PC-9 (cell line): Measurements from ENCODE around the gene KCNN3. TPM values are rescaled to one million over a fixed set of nuclear protein-coding genes. Genes with fewer than 3 reads are reported as not detected.

Experiments
- BruUV-seq: library from RNA; stranded (reverse); fragments of 400-500 nt; replicated peaks from 2 replicates; lab custom pipeline; 2021; lab: Mats Ljungman, UMichigan
- CTCF ChIA-PET: fragments of 300-600 bp; sonication (Branson Sonifier 250); formaldehyde crosslinking; loops from one replicate; lab custom pipeline; 2022; ENCODE audit warnings: antibody characterized with exemption; lab: Charles Lee
- POLR2A ChIA-PET: fragments of 300-600 bp; sonication (Branson Sonifier 250); formaldehyde crosslinking; loops from one replicate; lab custom pipeline; 2022; ENCODE audit warnings: antibody characterized with exemption; ENCODE audit not compliant: unreplicated experiment; lab: Charles Lee
- DNase-seq, 2 experiments: peaks; one replicate each; pipeline versions ENCODE4 v3.0.0 to v3.0.0-alpha.2; 2015 to 2022; ENCODE audit warnings: mixed read lengths in 1 of 2
- H2AFZ ChIP-seq: fragments of 200-600 bp; sonication (generic); 2 replicates; pipeline ENCODE4 v1.8.1; 2017; ENCODE audit warnings: antibody characterized with exemption
- H3F3A ChIP-seq: fragments of 200-600 bp; sonication (generic); 2 replicates; pipeline ENCODE4 v1.8.1; 2017; ENCODE audit warnings: antibody characterized with exemption, mild to moderate bottlenecking, low read depth; ENCODE audit not compliant: insufficient read depth
- H3K27ac ChIP-seq: fragments of 200-600 bp; sonication (generic); 2 replicates; pipeline ENCODE4 v1.6.1; 2016; ENCODE audit warnings: mixed run types
- H3K27me3 ChIP-seq: fragments of 200-600 bp; sonication (generic); 2 replicates; pipeline ENCODE4 v1.6.1; 2016; ENCODE audit warnings: low read depth, mixed run types; ENCODE audit not compliant: insufficient read depth
- H3K36me3 ChIP-seq: fragments of 200-600 bp; sonication (generic); 2 replicates; pipeline ENCODE4 v1.6.1; 2016; ENCODE audit warnings: low read depth, mixed run types
- H3K4me1 ChIP-seq: fragments of 200-600 bp; sonication (generic); replicated peaks from 2 replicates; pipeline ENCODE4 v1.6.1; 2016; ENCODE audit warnings: mixed run types; ENCODE audit not compliant: insufficient read depth
- H3K4me2 ChIP-seq: fragments of 200-600 bp; sonication (generic); 2 replicates; pipeline ENCODE4 v1.6.1; 2017; ENCODE audit warnings: mixed run types
- H3K4me3 ChIP-seq: fragments of 200-600 bp; sonication (generic); 2 replicates; pipeline ENCODE4 v1.6.1; 2016; ENCODE audit warnings: mixed run types
- H3K79me2 ChIP-seq: fragments of 200-600 bp; sonication (generic); 2 replicates; pipeline ENCODE4 v1.6.1; 2017; ENCODE audit warnings: low read depth, mixed run types
- H3K9me2 ChIP-seq: fragments of 200-600 bp; sonication (generic); 2 replicates; pipeline ENCODE4 v1.8.1; 2017; ENCODE audit warnings: mild to moderate bottlenecking; ENCODE audit not compliant: insufficient read depth
- H3K9me3 ChIP-seq: fragments of 200-600 bp; sonication (generic); 2 replicates; pipeline ENCODE4 v1.8.1; 2016; ENCODE audit warnings: low read depth; ENCODE audit not compliant: insufficient read depth
- H4K20me1 ChIP-seq: fragments of 200-600 bp; sonication (generic); 2 replicates; pipeline ENCODE4 v1.8.1; 2017; ENCODE audit not compliant: insufficient read depth
- CTCF ChIP-seq: fragments of 200-600 bp; sonication (generic); conservative IDR thresholded peaks from 2 replicates; pipeline ENCODE4 v1.6.1; 2017; ENCODE audit warnings: mixed run types, antibody characterized with exemption, mild to moderate bottlenecking, moderate library complexity
- EZH2 ChIP-seq: fragments of 200-600 bp; sonication (generic); IDR thresholded peaks from 2 replicates; pipeline ENCODE4 v1.8.0; 2017; ENCODE audit warnings: antibody characterized with exemption, low read depth
- intact Hi-C: fragments of 100-400 bp; cut with micrococcal nuclease; formaldehyde crosslinking; loops from one replicate; pipeline ENCODE4 v1.10.0; 2022; ENCODE audit not compliant: unreplicated experiment
- total RNA-seq: library from RNA; stranded (reverse); gene quantifications from 2 replicates; pipeline ENCODE4 v1.2.3, GENCODE V29; 2021

Gene KCNN3
- total RNA-seq, 1 experiment from 2014 or later: 1.1 TPM

DNA sequence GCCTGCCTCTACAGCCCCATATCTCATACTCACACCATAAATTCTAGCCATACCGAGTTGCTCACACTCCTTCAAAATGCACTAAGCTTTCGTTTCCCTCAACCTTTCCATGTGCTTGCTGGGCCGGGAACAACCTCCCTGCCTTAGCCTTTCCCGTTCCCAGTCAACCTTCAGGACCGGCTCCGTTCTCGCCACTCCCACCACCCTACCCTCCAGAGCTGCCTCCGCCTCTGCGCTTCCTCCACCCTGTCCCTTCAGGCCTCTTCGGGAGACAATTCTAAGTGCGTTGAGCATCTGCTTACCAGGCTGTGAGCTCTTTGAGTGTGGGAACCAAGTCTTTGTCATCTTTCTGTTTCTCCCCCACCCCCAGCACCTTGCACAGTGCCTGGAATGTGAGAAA, 31.6 kb downstream of the KCNN3 start:
- H3K9me3 ChIP-seq: no peaks in the 10 kb centered on the region
- H3K36me3 ChIP-seq: no peaks in the 10 kb centered on the region
- TF ChIP-seq EZH2: no peak
- TF ChIP-seq CTCF: no peak
- CTCF ChIA-PET: interaction anchor here (0.6 kb wide), 1 partner anchor 29 kb away, joined by 3 read pairs; no protein-coding TSS in a partner anchor
- no peaks in the 10 kb centered on the region for H3F3A ChIP-seq
- H3K4me1 ChIP-seq: no peaks in the 10 kb centered on the region
- no peaks in the 10 kb centered on the region for H3K79me2 ChIP-seq
- no peak overlapping the region for H3K4me3 ChIP-seq
- DNase-seq: no peak
- no peak overlapping the region for H2AFZ ChIP-seq
- no peak overlapping the region for H3K27ac ChIP-seq
- POLR2A ChIA-PET: interaction anchor here (0.7 kb wide), 1 partner anchor 31 kb away, joined by 4 read pairs; no protein-coding TSS in a partner anchor
- H4K20me1 ChIP-seq: no peaks in the 10 kb centered on the region
- peaks cover 64% of the 10 kb centered on the region for H3K27me3 ChIP-seq
- H3K9me2 ChIP-seq: no peaks in the 10 kb centered on the region
- BruUV-seq: no TSS peak
- H3K4me2 ChIP-seq: no peak overlapping the region
- intact Hi-C loops: no loop called here

DNA sequence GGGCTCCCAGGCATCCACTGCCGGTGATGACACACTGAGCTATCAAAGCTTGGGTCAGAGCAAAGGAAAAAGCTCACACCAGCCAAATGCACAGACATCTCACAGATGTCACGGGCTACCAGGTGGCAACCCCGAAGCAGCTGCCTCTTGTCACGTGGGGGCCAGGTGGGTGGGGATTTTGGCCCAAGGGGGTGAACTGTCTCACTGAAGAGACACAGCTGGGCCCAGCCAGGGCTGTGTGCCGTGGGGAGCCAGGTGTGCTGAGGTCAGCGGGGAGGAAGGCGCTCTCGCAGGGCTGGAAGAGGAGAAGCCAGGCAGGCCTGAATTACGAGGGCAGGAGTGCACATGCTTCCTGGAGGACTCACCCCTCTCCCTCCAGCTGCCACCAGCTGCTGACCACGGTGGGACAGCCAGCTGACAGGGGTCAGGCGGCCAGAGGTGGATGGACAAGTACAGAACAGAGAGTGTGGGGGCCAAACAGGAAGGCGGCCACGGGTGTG, 32.4 kb downstream of the KCNN3 start:
- CTCF ChIA-PET: no interaction called here

GRCh38 chr1:154837034-154837671, 32.9 kb downstream of the KCNN3 start:
- ChIA-PET CTCF (no interaction called here), POLR2A (no interaction called here)
- H3K4me2 ChIP-seq: no peak overlapping the region
- no peak overlapping the region for H3K27ac ChIP-seq
- no peak overlapping the region for H2AFZ ChIP-seq
- no peak for TF ChIP-seq EZH2
- TF ChIP-seq CTCF: no peak
- no TSS peak for BruUV-seq
- H3K9me2 ChIP-seq: no peaks in the 10 kb centered on the region
- intact Hi-C loops: no loop called here
- no peaks in the 10 kb centered on the region for H4K20me1 ChIP-seq
- H3K4me1 ChIP-seq: no peaks in the 10 kb centered on the region
- H3K79me2 ChIP-seq: no peaks in the 10 kb centered on the region
- H3K27me3 ChIP-seq: peaks cover 77% of the 10 kb centered on the region
- no peaks in the 10 kb centered on the region for H3K36me3 ChIP-seq
- DNase-seq: no peak
- H3F3A ChIP-seq: no peaks in the 10 kb centered on the region
- H3K4me3 ChIP-seq: no peak overlapping the region
- H3K9me3 ChIP-seq: no peaks in the 10 kb centered on the region

More for the DNA sequence above, 32.4 kb downstream of the KCNN3 start:
- H4K20me1 ChIP-seq: no peaks in the 10 kb centered on the region
- no peak for DNase-seq
- H3K9me2 ChIP-seq: no peaks in the 10 kb centered on the region
- no peaks in the 10 kb centered on the region for H3K36me3 ChIP-seq
- no peak overlapping the region for H3K4me3 ChIP-seq
- H2AFZ ChIP-seq: no peak overlapping the region
- H3K4me2 ChIP-seq: no peak overlapping the region
- H3K27me3 ChIP-seq: peaks cover 71% of the 10 kb centered on the region
- intact Hi-C loops: no loop called here
- no TSS peak for BruUV-seq
- no peak overlapping the region for H3K27ac ChIP-seq
- TF ChIP-seq EZH2: no peak
- no peak for TF ChIP-seq CTCF
- H3K79me2 ChIP-seq: no peaks in the 10 kb centered on the region
- H3K4me1 ChIP-seq: no peaks in the 10 kb centered on the region
- POLR2A ChIA-PET: interaction anchor here (0.7 kb wide), 1 partner anchor 32 kb away, joined by 4 read pairs; no protein-coding TSS in a partner anchor
- no peaks in the 10 kb centered on the region for H3K9me3 ChIP-seq
- H3F3A ChIP-seq: no peaks in the 10 kb centered on the region
